Transverse colon (tissue), 4 donors: Measurements from ENCODE around the gene ESRRA. TPM values are rescaled to one million over a fixed set of nuclear protein-coding genes. Genes with fewer than 3 reads are reported as not detected.

ENCODE experiments used
- DNase-seq: peaks from one replicate; pipeline ENCODE4 v3.0.0-alpha.2; 2019
- H3K27ac ChIP-seq, 4 donors: fragments of 200-600 bp; sonication (generic); 2 replicates each; pipeline ENCODE4 v1.5.1; 2016 to 2018; ENCODE audit warnings: inconsistent platforms in 4 of 4
- H3K27me3 ChIP-seq: fragments of 200-600 bp; sonication (generic); 2 replicates; pipeline ENCODE4 v1.5.1; 2017; ENCODE audit warnings: inconsistent platforms
- H3K36me3 ChIP-seq, 4 donors: fragments of 200-600 bp; sonication (generic); 2 replicates each; pipeline ENCODE4 v1.5.1; 2017 to 2019; ENCODE audit warnings: inconsistent platforms in 4 of 4
- H3K4me1 ChIP-seq, 4 donors: fragments of 200-600 bp; sonication (generic); 2 replicates each; pipeline ENCODE4 v1.5.1; 2017 to 2020; ENCODE audit warnings: inconsistent platforms in 4 of 4
- H3K4me3 ChIP-seq, 4 donors: fragments of 200-600 bp; sonication (generic); 1 replicate in 1 of 4; 2 replicates in 3 of 4; pipeline versions ENCODE4 v1.5.1 to v1.6.1; 2017 to 2019; ENCODE audit warnings: inconsistent platforms in 4 of 4
- H3K9me3 ChIP-seq, 2 donors: fragments of 200-600 bp; sonication (generic); 2 replicates each; pipeline ENCODE4 v1.5.1; 2017 to 2019; ENCODE audit warnings: inconsistent platforms in 2 of 2
- CTCF ChIP-seq, 5 experiments: fragments of 200-600 bp in 3 of 5; fragments of 450-650 bp in 2 of 5; sonication (generic) in 3 of 5; IDR thresholded peaks; 1 replicate in 2 of 5; 2 replicates in 3 of 5; pipeline ENCODE4 v1.5.1; 2016 to 2017; ENCODE audit warnings: antibody characterized with exemption in 5 of 5, inconsistent platforms in 3 of 5, mild to moderate bottlenecking in 2 of 5, moderate library complexity in 1 of 5
- EP300 ChIP-seq: sonication (generic); formaldehyde crosslinking; IDR thresholded peaks from one replicate; pipeline ENCODE4 v1.6.1; 2017; ENCODE audit warnings: antibody characterized with exemption, low read depth
- POLR2A ChIP-seq: fragments of 450-650 bp; IDR thresholded peaks from one replicate; pipeline ENCODE4 v1.6.1; 2016; ENCODE audit warnings: antibody characterized with exemption, mild to moderate bottlenecking, moderate library complexity
- POLR2AphosphoS5 ChIP-seq, 3 donors: sonication (generic); formaldehyde crosslinking; IDR thresholded peaks; one replicate each; pipeline ENCODE4 v1.6.1; 2016; ENCODE audit warnings: antibody characterized with exemption in 3 of 3
- WGBS, 2 donors: methylation state at CpG; one replicate each; pipeline ENCODE4 v1.1.5; 2018; ENCODE audit warnings: low coverage in 1 of 2; 5-methylcytosine and 5-hydroxymethylcytosine counted together
- in situ Hi-C, 4 donors: fragments of 200-750 bp; cut with MboI; loops; one replicate each; pipeline versions ENCODE4 v1.15.0 to v1.15.1; 2017; ENCODE audit warnings: low sequenced_read_pairs in 3 of 4, low pct_ligation_motif_present in 1 of 4, low pct_unique_long_range_greater_than_20kb in 1 of 4
- intact Hi-C: fragments of 100-400 bp; cut with DNase I; formaldehyde crosslinking; loops from one replicate; pipeline ENCODE4 v1.15.1; 2023; ENCODE audit warnings: low total_unique reads
- total RNA-seq, 4 donors: library from RNA; depleted of rRNA; stranded (reverse); fragments of >200 nt; gene quantifications; one replicate each; pipeline ENCODE4 v1.1.0, GENCODE V29; 2016

The ESRRA gene
- total RNA-seq, 4 donors from 2014 or later, result 142 to 272 (median 221) TPM

- peaks cover 18 to 45% (median 40%) of the 10 kb centered on the region in 4 donors for H3K4me1 ChIP-seq
- peak overlapping the region; percentile 90 to 99 (median 98) for H3K27ac ChIP-seq
- DNase-seq, result peak; percentile 97
- peak overlapping the region; percentile 32 to 81 (median 62) for H3K4me3 ChIP-seq
- TF ChIP-seq EP300, result no peak
- TF ChIP-seq POLR2A, result peak; percentile 69
- peak; percentile 86 to 98 (median 90) for TF ChIP-seq CTCF (IDR thresholded peaks at IDR 0.05)
- peak; percentile 41 to 65 (median 48) for TF ChIP-seq POLR2AphosphoS5 (IDR thresholded peaks at IDR 0.05)
- H3K27me3 ChIP-seq, result peaks cover 21% of the 10 kb centered on the region
- no peaks in the 10 kb centered on the region for H3K9me3 ChIP-seq
- WGBS, 2 donors, result 0% methylated on average over 10 to 40 of the region's 46 CpGs
- H3K36me3 ChIP-seq, result no peaks in the 10 kb centered on the region
- in situ Hi-C loops (loop anchor here in 2 of 4 donors (5.0 kb wide), 1 partner anchor 102 kb away; no protein-coding TSS in a partner anchor), intact Hi-C loops (loop anchor here (5.0 kb wide), 1 partner anchor 52 kb away; the partner anchor contains the start of gene PLCB3)
Observed at GRCh38 chr11:64304316-64305072, 830 bp upstream of the ESRRA start.

GRCh38 chr11:64305691-64306562, 603 bp downstream of the ESRRA start:
- peak; percentile 89 for DNase-seq
- intact Hi-C loops, result no loop called here
- no peaks in the 10 kb centered on the region for H3K9me3 ChIP-seq
- H3K27ac ChIP-seq, result peak overlapping the region; percentile 90 to 99 (median 98)
- H3K27me3 ChIP-seq, result peaks cover 7% of the 10 kb centered on the region
- H3K4me1 ChIP-seq, result peaks cover 4 to 31% (median 26%) of the 10 kb centered on the region in 4 donors
- TF ChIP-seq EP300 (no peak), POLR2A (peak; percentile 74), CTCF (IDR thresholded peaks at IDR 0.05) (peak in 2 of 5 experiments; percentile 10 to 15), POLR2AphosphoS5 (IDR thresholded peaks at IDR 0.05) (peak; percentile 17 to 56 (median 25))
- in situ Hi-C loops, result no loop called here
- 1 to 3% methylated on average over 11 to 18 of the region's 71 CpGs for WGBS, 2 donors
- peak overlapping the region; percentile 56 to 92 (median 73) for H3K4me3 ChIP-seq
- no peaks in the 10 kb centered on the region for H3K36me3 ChIP-seq

GRCh38 chr11:64306563-64306875, 1.2 kb downstream of the ESRRA start:
- Histone ChIP-seq H3K9me3 (no peaks in the 10 kb centered on the region), H3K27ac (peak overlapping the region; percentile 90 to 99 (median 98)), H3K27me3 (peaks cover 6% of the 10 kb centered on the region), H3K4me1 (peaks cover 4 to 29% (median 25%) of the 10 kb centered on the region in 4 donors), H3K36me3 (no peaks in the 10 kb centered on the region), H3K4me3 (peak overlapping the region; percentile 56 to 92 (median 73))
- DNase-seq, result no peak
- 18% methylated on average over 6 of the region's 9 CpGs; no CpG with 5 or more reads in 1 of the 2 donors for WGBS, 2 donors
- in situ Hi-C loops (no loop called here), intact Hi-C loops (no loop called here)
- no peak for TF ChIP-seq POLR2A
- TF ChIP-seq CTCF (IDR thresholded peaks at IDR 0.05), result no peak
- TF ChIP-seq POLR2AphosphoS5 (IDR thresholded peaks at IDR 0.05), result no peak
- no peak for TF ChIP-seq EP300
